Eye (tissue), 1 donor: ENCODE measurements around the gene CLPSL1.

Source experiments
- DNase-seq: peaks from one replicate; pipeline ENCODE4 v3.0.0-alpha.2; 2015

CLPSL1 gene

DNA sequence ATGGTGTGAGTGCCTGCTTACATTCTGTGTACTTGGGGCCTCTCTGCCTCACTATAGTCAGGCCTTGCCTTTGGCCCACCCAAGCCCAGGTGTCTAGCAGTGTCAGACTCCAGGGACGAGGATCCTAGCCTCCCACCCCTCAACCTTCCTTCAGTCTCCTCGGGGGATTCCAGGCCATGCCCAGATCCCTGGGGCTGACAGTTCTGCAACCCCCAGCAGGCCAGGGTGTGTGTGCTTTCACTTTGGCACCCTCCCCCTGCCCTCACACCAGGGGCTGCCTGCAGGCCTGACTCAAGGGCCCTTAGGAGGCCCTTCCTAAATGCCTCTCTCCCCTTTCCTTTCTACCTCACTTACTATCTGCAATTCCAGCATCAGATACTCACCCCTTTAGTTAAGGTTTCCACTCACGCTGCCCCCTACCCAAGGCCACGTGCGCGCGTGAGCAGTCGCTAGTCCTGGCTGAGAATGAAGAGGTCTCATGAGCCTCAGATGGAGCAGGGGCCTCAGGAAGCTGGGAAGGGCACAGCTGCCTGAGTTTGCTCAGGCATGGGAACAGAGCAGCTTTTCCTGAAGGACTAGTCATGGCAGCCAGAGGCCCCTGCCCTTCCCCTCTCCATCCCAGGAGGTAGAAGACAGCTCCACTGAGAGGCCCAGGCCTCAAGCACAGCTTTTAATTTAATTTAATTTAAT lies 17.2 kb downstream of the CLPSL1 start:
- peak; percentile 49 for DNase-seq

DNA sequence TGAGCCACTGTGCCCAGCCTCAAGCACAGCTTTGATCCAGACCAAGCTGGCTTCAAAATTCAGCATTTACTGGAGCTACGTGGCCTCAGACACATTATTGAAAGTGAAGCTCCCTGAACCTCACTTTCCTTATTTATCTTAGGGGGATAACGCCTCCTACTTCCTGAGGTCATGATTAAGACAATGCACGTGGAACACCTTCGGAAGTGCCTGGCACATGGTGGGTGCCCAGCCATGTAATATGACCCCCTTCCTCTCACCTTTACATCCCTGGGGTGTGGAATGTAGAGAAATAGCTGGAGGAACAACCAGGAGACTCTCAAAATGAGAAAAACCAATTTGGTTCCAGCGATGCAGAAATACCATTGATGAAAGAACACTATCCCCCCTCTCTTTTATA lies 17.9 kb downstream of the CLPSL1 start:
- no peak for DNase-seq

DNA sequence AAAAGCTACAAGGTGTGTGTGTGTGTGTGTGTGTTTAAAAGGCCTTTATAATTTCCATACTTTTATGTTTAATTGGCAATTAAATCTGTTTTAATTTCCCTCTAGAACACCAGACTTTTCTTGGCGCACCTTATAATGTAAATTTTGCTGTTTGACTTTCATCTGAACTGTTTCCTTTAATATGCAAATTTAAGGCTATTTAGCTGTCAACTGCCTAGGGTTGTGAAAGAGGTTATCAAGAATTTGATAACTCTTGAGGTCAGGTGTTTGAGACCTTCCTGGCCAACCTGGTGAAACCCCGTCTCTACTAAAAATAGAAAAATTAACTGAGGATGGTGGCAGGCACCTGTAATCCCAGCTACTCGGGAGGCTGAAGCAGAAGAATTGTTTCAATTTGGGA lies 20.3 kb downstream of the CLPSL1 start:
- no peak for DNase-seq

DNA sequence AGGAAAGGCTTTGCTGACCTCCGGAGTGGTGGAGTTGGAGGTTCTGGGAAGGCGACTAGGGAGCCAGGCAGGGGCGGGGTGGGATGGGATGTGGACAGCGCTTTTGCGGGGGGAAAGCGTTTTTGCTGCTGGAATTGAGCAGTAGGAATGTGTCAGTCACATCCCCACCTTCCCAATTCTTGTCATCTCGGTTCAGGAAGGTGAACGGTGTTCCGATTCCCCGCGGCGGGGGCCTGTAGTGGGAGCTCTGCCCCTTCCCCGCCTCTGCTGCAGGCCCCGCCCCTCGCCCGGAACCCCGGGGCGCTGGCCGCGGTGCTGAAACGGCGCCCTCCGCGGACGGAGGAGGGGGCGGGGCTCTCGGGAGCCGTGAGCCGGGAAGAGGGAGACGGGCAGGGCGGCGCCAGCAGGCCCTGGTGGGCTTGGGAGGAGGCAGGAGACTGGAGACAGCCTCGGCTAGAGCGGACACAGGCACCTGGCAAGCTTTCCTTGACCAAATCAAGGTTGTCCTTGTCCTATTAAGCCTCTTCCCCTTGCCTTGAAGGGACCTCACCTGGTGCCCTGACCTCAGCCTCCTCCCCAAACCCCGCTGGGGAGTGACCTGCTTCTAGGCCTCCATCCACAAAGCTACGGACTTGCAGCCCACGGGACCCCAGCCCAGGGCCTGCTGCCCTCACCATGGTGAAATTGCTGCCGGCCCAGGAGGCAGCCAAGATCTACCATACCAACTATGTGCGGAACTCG lies 24.3 kb downstream of the CLPSL1 start, which contains the start of gene LHFPL5:
TSS of gene LHFPL5 (plus strand) at position 357 of the 741 bp plus-strand sequence. CDS start at position 676, 319 bp downstream.
- peak; percentile 84 for DNase-seq

DNA sequence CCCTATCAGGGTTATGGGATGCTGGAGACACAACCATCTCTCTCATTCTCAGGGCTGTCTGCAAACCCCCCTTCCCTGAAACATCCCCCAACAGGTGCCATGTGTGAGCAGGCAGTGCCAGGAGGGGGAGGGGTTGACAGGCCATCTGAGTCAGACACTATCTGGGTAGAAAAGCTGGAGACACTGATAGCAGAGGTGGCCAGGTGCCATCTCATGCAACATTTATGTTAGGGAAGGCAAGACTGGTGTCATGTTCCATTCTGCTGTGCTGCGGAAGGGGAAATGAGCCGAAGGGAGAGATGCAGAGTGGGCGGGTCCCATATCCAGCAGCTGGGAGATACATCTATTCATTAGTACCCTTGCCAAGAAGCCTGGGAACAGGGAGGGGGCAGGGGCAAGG lies 27.9 kb downstream of the CLPSL1 start:
- DNase-seq, result peak; percentile 50

DNA sequence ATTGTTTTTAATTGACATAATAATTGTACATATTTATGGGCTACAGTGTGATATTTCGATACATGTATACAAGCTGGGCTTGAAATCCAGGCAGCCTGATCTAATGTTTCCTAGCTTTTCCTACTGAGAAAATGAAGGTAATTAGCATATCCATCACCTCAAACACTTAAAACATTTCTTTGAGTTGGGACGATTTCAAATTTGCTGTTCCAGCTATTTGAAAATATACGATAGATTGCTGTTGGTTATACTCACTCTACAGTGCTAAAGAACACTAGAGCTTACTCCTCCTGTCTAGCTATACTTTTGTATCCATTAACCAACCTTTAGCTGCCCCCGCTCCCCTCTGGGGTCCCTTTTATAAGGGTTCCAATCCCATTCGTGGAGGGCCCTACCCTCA lies 29.0 kb downstream of the CLPSL1 start:
- no peak for DNase-seq

DNA sequence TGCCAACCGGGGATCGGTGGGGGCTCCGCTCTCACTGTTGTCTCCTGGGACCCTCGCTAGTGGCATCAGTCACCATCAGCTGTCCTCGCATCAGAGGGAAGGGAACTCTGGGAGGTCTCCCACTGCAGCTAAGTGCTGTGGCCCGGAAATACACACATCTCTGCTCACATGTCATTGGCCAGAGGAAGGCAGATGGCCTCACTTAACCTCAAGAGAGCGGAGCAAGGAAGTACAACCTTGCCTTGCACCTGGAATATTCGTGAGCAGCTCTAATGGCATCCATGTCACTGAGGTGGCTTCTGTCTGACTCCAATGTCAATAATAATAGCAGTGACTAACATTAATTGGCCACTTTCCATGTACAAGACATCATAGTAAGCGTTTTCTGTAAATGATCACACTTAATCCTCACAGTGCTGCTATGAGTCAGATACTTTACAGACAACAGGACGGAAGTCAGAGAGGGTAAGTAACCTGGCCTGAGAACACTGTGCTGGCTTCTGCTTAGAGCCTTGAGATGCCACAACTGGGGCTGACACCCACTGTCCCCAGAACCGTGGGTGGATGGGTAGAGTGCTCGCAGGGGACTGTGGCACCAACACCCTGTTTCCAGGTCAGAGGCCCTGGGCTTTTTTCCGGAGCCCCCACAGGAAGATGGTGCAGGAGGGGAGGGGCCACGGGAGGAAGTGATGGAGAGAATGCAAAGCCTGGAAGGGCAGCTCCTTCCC lies 30.3 kb downstream of the CLPSL1 start:
- peak; percentile 47 for DNase-seq

DNA sequence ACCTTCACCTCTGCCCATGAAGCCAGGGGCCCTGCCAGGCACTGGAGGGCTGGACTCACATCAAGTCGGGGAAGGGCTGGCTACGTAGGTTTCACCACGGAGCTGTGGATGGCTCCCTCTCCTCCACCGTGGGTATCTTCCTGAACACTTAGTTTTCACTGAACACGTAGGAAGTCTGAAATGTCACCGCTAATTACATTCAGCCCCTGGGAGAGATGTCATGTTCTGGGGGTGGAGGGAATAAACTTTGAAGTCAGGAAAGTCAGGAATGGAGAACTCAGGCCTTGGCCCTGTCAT lies 30.8 kb downstream of the CLPSL1 start:
- no peak for DNase-seq

DNA sequence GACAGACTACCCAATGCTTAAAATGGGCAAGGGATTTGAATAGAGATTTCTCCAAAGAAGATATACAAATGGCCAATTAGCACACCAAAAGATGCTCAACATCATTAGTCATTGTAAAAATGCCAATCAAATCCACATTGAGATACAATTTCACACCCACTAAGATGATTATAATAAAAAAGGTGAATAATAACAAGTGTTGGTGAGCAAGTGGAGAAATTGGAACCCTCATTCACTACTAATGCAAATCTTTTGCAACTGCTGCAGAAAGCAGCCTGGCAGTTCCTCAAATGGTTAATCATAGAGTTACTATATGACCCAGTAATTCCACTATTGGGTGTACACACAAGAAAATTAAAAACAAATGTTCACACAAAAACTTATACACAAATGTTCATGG lies 36.7 kb downstream of the CLPSL1 start:
- DNase-seq, result no peak

DNA sequence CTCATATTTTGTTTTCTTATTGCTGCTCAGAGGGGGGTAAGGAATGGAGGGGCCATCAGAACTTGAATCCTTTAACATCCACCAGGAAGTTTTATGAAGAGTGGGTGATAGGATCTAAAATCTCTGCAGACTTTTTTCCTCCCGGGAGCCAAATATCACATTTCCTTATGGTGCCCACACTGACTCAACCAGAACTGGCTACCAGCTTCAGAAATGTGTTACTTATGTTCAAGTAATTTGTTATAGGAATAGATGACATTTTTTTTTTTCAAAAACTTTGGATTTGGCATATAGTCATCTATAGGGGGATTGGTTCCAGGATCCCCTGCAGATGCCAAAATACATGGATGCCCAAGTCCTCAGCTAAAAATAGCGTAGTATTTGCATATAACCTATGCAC lies 42.8 kb downstream of the CLPSL1 start:
- no peak for DNase-seq

DNA sequence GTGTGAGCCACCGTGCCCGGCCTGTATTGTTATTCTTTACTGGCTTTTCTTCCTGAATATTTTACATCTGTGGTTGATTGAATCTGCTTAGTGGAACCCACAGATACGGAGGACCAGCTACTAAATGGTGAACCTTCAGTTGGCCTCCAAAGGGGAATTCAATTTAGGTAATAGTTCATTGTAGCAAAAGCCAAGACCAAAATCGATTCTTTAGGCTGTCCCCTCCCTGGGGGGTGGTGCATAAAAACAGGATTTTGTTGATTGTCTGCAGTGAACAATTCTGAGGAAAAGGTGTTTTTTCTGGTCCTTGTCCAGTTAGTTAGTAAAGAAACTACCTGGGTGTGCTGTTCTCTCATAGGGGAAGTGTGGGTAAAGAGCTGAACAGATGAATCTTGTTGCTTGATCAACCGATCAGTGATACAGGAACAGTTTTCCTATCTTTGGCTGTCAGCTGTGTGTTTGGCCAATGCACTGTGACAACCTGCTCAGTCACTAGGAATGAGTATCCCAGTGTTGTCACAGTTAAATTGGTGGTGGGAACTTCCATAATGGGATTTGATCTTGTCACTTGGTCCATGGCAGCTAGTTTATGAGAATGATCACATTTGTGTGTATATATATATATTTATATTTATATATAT lies 43.9 kb downstream of the CLPSL1 start:
- DNase-seq, result no peak

DNA sequence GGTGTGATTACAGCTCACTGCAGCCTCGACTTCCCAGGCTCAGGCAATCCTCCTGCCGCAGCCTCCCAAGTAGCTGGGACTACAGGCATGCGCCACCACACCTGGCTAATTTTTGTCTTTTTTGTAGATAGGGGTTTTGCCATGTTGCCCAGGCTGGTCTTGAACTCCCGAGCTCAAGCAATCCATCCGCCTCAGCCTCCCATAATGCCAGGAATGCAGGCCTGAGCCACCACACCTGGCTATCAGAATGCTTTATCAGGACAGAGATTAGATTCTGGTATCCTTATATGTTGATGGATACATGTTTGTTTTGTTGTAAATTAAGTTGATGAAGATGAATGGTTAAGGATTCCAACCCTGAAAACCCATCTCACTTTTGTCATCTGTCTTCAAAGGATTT lies 48.5 kb downstream of the CLPSL1 start:
- DNase-seq, result no peak

DNA sequence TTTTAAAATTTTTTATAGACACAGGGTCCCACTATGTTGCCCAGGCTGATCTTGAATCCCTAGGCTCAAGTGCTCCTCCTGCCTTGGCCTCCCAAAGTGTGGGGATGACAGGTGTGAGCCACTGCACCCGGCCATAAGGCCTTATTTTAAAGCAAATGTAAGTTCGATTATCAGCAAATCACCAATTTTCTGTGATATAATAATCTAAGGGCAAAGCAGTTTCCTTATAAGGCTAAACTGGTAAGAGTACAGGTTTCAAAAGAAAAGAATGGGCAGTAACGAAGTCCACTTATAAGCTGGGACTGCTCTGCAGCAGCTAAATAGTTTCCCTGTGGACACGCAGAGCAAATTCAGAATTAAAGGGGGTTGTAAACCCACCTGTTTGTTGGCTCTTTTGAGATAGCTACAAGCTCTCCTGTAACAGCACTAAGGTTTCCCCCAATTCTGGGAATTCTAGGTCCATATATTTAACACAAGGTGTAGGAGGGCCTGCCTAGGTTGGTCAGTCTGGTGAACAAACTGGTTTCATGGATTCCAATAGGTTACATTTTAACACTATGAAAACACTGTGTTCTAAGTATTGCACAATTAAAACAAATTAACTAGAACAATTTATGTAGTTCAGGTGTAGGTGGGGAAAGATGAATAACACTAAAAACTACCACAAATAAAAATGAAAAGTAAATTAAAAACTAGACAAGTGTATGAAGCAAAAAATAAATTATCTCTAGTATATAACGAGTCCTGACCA lies 50.6 kb downstream of the CLPSL1 start:
- no peak for DNase-seq

DNA sequence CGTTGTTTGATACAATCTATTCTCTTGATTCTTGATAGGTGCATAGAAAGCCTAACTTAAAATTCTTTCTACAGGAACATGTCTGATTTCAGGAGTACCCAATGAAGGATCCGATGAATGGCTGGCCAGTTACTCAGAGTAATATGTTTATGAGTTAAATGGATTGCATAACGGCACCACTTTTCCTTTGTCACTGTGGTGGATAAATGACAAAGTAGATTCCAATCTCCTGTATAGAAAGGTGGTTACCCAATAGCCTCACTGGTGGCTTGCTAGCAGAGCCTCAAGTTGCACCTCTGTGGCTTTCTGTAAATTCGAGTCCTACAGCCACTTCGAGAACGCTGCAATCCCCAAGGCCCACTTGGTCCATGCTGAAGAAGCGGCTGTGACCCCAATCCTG lies 52.7 kb downstream of the CLPSL1 start:
- DNase-seq, result no peak
